H1 (cell line): ENCODE results near the gene SLC7A9. TPM values are rescaled to one million over a fixed set of nuclear protein-coding genes. Genes with fewer than 3 reads are reported as not detected.

Source experiments
- CTCF ChIA-PET: fragments of 300-600 bp; sonication (Branson Sonifier 250); formaldehyde crosslinking; loops from one replicate; lab custom pipeline; 2021; ENCODE audit not compliant: partially characterized antibody; lab: Charles Lee
- POLR2A ChIA-PET: fragments of 300-600 bp; sonication (Branson Sonifier 250); formaldehyde crosslinking; loops from one replicate; lab custom pipeline; 2021; ENCODE audit warnings: inconsistent platforms; ENCODE audit not compliant: partially characterized antibody; lab: Charles Lee
- DNase-seq, 2 experiments: peaks; one replicate each; pipeline versions ENCODE4 v3.0.0 to v3.0.0-alpha.2; 2010 to 2022; ENCODE audit warnings: low spot score in 2 of 2, low read depth in 1 of 2, mixed read lengths in 1 of 2
- FAIRE-seq: peaks from 2 replicates; lab custom pipeline; 2011; peaks lifted over from hg19 to GRCh38; lab: Jason Lieb, UNC
- H2AFZ ChIP-seq: 2 replicates; pipeline ENCODE4 v1.8.1; 2012; ENCODE audit warnings: low read length, inconsistent platforms
- H2AK5ac ChIP-seq: 2 replicates; pipeline ENCODE4 v1.6.1; 2013; ENCODE audit warnings: low read depth, low read length
- H2BK120ac ChIP-seq: replicated peaks from 2 replicates; pipeline ENCODE3; 2013; ENCODE audit warnings: low read depth, low read length, inconsistent platforms
- H2BK12ac ChIP-seq: 2 replicates; pipeline ENCODE4 v1.6.1; 2013; ENCODE audit warnings: low read depth, low read length
- H2BK15ac ChIP-seq: 2 replicates; pipeline ENCODE4 v1.6.1; 2013; ENCODE audit warnings: low read length
- H2BK20ac ChIP-seq: 2 replicates; pipeline ENCODE4 v1.6.1; 2013; ENCODE audit warnings: low read length
- H2BK5ac ChIP-seq: 2 replicates; pipeline ENCODE4 v1.6.1; 2013; ENCODE audit warnings: low read depth, low read length
- H3K14ac ChIP-seq: 2 replicates; pipeline ENCODE4 v1.6.1; 2013; ENCODE audit warnings: inconsistent platforms; ENCODE audit not compliant: insufficient read length
- H3K18ac ChIP-seq: 2 replicates; pipeline ENCODE4 v1.6.1; 2013; ENCODE audit warnings: low read length; ENCODE audit errors: extremely low read depth
- H3K23ac ChIP-seq: 2 replicates; pipeline ENCODE4 v1.6.1; 2013; ENCODE audit warnings: inconsistent platforms; ENCODE audit not compliant: insufficient read length
- H3K23me2 ChIP-seq: 2 replicates; pipeline ENCODE4 v1.6.1; 2013; ENCODE audit warnings: low read depth, low read length
- H3K27ac ChIP-seq: 2 replicates; pipeline ENCODE4 v1.6.1; 2011; ENCODE audit warnings: low read depth, low read length, inconsistent platforms
- H3K27me3 ChIP-seq, 4 experiments: replicated peaks in 1 of 4; 1 replicate in 1 of 4; 2 replicates in 3 of 4; pipeline versions ENCODE4 v1.6.1 to v1.8.1; 2011 to 2013; ENCODE audit warnings: low read length in 3 of 4, mild to moderate bottlenecking in 3 of 4, inconsistent platforms in 2 of 4, mixed read lengths in 2 of 4, moderate library complexity in 1 of 4; ENCODE audit not compliant: control insufficient read depth in 3 of 4, insufficient read depth in 3 of 4; ENCODE audit errors: extremely low read depth in 1 of 4
- H3K36me3 ChIP-seq, 4 experiments: 2 replicates each; pipeline versions ENCODE4 v1.6.1 to v1.8.1; 2011 to 2013; ENCODE audit warnings: mild to moderate bottlenecking in 4 of 4, low read length in 3 of 4, moderate library complexity in 2 of 4, control low read depth in 1 of 4, inconsistent platforms in 1 of 4; ENCODE audit not compliant: insufficient read depth in 4 of 4, control insufficient read depth in 2 of 4
- H3K4ac ChIP-seq: replicated peaks from 2 replicates; pipeline ENCODE3; 2013; ENCODE audit warnings: low read length, low read depth, mixed read lengths, inconsistent platforms; ENCODE audit not compliant: insufficient read length
- H3K4me1 ChIP-seq, 4 experiments: replicated peaks in 1 of 4; 1 replicate in 1 of 4; 2 replicates in 3 of 4; pipeline versions ENCODE4 v1.6.1 to v1.8.1; 2011 to 2013; ENCODE audit warnings: low read length in 3 of 4, inconsistent platforms in 2 of 4, mixed read lengths in 1 of 4; ENCODE audit not compliant: insufficient read depth in 4 of 4, control insufficient read depth in 3 of 4
- H3K4me2 ChIP-seq, 2 experiments: 2 replicates each; pipeline versions ENCODE4 v1.6.1 to v1.8.1; 2011 to 2013; ENCODE audit warnings: low read depth in 2 of 2, low read length in 2 of 2, control low read depth in 1 of 2, inconsistent platforms in 1 of 2, mild to moderate bottlenecking in 1 of 2; ENCODE audit not compliant: insufficient read depth in 1 of 2
- H3K4me3 ChIP-seq, 4 experiments: fragments of 200-600, 300-600 bp in 1 of 4; sonication (generic), shearing (Covaris generic), sonication (Bioruptor Twin) in 1 of 4; 2 replicates each; pipeline versions ENCODE4 v1.5.1 to v1.8.1; 2011 to 2016; ENCODE audit warnings: low read length in 4 of 4, low read depth in 3 of 4, control low read depth in 2 of 4, inconsistent platforms in 2 of 4, mild to moderate bottlenecking in 2 of 4, mixed read lengths in 1 of 4, moderate library complexity in 1 of 4; ENCODE audit not compliant: insufficient read depth in 2 of 4; ENCODE audit errors: extremely low read depth in 1 of 4
- H3K56ac ChIP-seq: replicated peaks from 2 replicates; pipeline ENCODE3; 2013; ENCODE audit warnings: low read depth, mild to moderate bottlenecking, mixed read lengths, low read length, inconsistent platforms; ENCODE audit not compliant: insufficient read length
- H3K79me1 ChIP-seq: 2 replicates; pipeline ENCODE4 v1.6.1; 2013; ENCODE audit warnings: low read depth, low read length, control low read depth
- H3K79me2 ChIP-seq, 2 experiments: 2 replicates each; pipeline versions ENCODE4 v1.6.1 to v1.8.1; 2012 to 2013; ENCODE audit warnings: low read length in 2 of 2, mild to moderate bottlenecking in 2 of 2, inconsistent platforms in 1 of 2; ENCODE audit not compliant: insufficient read depth in 2 of 2, control insufficient read depth in 1 of 2
- H3K9ac ChIP-seq, 4 experiments: replicated peaks in 1 of 4; 1 replicate in 1 of 4; 2 replicates in 3 of 4; pipeline versions ENCODE4 v1.6.1 to v1.8.1; 2011 to 2013; ENCODE audit warnings: low read depth in 3 of 4, low read length in 3 of 4, control low read depth in 2 of 4, mild to moderate bottlenecking in 2 of 4, moderate library complexity in 2 of 4, inconsistent platforms in 1 of 4; ENCODE audit errors: extremely low read depth in 1 of 4
- H3K9me3 ChIP-seq, 2 experiments: 2 replicates each; pipeline versions ENCODE4 v1.6.1 to v1.8.1; 2012 to 2013; ENCODE audit warnings: mild to moderate bottlenecking in 2 of 2, moderate library complexity in 2 of 2, control low read depth in 1 of 2, inconsistent platforms in 1 of 2, low read depth in 1 of 2, low read length in 1 of 2, mixed read lengths in 1 of 2; ENCODE audit not compliant: insufficient read depth in 2 of 2
- H4K20me1 ChIP-seq, 2 experiments: replicated peaks in 1 of 2; 2 replicates each; pipeline versions ENCODE3 to v1.8.1; 2011 to 2013; ENCODE audit warnings: inconsistent platforms in 2 of 2, low read length in 2 of 2, mild to moderate bottlenecking in 1 of 2; ENCODE audit not compliant: insufficient read depth in 2 of 2, control insufficient read depth in 1 of 2
- H4K5ac ChIP-seq: 2 replicates; pipeline ENCODE4 v1.6.1; 2013; ENCODE audit warnings: low read length, low read depth, mixed read lengths, inconsistent platforms; ENCODE audit not compliant: insufficient read length
- H4K8ac ChIP-seq: 2 replicates; pipeline ENCODE4 v1.8.0; 2013; ENCODE audit warnings: mild to moderate bottlenecking, moderate library complexity, low read length, inconsistent platforms; ENCODE audit not compliant: insufficient read depth; ENCODE audit errors: extremely low read depth
- H4K91ac ChIP-seq: replicated peaks from 2 replicates; pipeline ENCODE3; 2013; ENCODE audit warnings: low read length, mixed read lengths, inconsistent platforms; ENCODE audit not compliant: insufficient read length
- CEBPB ChIP-seq: IDR thresholded peaks from 2 replicates; pipeline ENCODE4 v1.6.1; 2012; ENCODE audit warnings: low read depth, low read length
- NRF1 ChIP-seq: IDR thresholded peaks from 2 replicates; pipeline ENCODE4 v1.6.1; 2011; ENCODE audit warnings: mild to moderate bottlenecking, low read depth, low read length, improper control_type of control experiment
- RAD21 ChIP-seq, 2 experiments: IDR thresholded peaks in 1 of 2; conservative IDR thresholded peaks in 1 of 2; 2 replicates each; pipeline ENCODE4 v1.6.1; 2011; ENCODE audit warnings: low read depth in 2 of 2, low read length in 2 of 2, improper control_type of control experiment in 1 of 2, inconsistent platforms in 1 of 2, mild to moderate bottlenecking in 1 of 2, moderate library complexity in 1 of 2
- SP2 ChIP-seq: IDR thresholded peaks from 2 replicates; pipeline ENCODE4 v1.6.1; 2012; ENCODE audit warnings: mild to moderate bottlenecking, low read length, inconsistent platforms
- SRF ChIP-seq: IDR thresholded peaks from 2 replicates; pipeline ENCODE4 v1.6.1; 2011; ENCODE audit warnings: mild to moderate bottlenecking, low read depth, low read length, moderate library complexity
- WGBS, 2 experiments: shearing (Covaris generic) in 1 of 2; methylation state at CpG; one replicate each; pipeline versions ENCODE4 v1.1.6 to v1.1.7; 2013 to 2015; ENCODE audit warnings: low lambda C conversion rate in 2 of 2, mixed read lengths in 2 of 2, inconsistent platforms in 1 of 2, low coverage in 1 of 2, missing lambda C conversion rate in 1 of 2; ENCODE audit not compliant: insufficient replicate concordance in 2 of 2, insufficient coverage in 1 of 2, insufficient read length in 1 of 2; ENCODE audit errors: extremely low coverage in 1 of 2, missing lambda C conversion rate in 1 of 2; 5-methylcytosine and 5-hydroxymethylcytosine counted together
- polyA plus RNA-seq, 7 experiments: library from polyadenylated mRNA; depleted of rRNA in 3 of 7; stranded (reverse) in 5 of 7; unstranded in 2 of 7; fragments of >200 nt in 5 of 7; fragments of 200-250 nt in 2 of 7; gene quantifications; 1 replicate in 5 of 7; 2 replicates in 1 of 7; 4 replicates in 1 of 7; pipeline versions ENCODE4 v1.2.1 to v1.2.3, GENCODE V29; 2011 to 2013; ENCODE audit warnings: missing spikeins in 2 of 7, mixed read lengths in 2 of 7
- total RNA-seq: library from RNA; stranded (reverse); fragmentation: NEBNext Ultra II Directional; extraction: Animal tissue kit (Norgen Biotek cat#: 25700); gene quantifications from 2 replicates; pipeline ENCODE4 v1.2.1, GENCODE V29; 2021

SLC7A9 gene
- total and polyA plus RNA-seq, 2 of the 8 experiments (the other 6 are each of a cell fraction or from before 2014, with no cell fraction given) = 0.15 TPM; not detected in 1

- H3K79me2 ChIP-seq = no peaks in the 10 kb centered on the region
- no peak overlapping the region for H3K9ac ChIP-seq
- POLR2A ChIA-PET = no interaction called here
- H2BK12ac ChIP-seq = no peak overlapping the region
- H3K36me3 ChIP-seq = no peaks in the 10 kb centered on the region
- no peak overlapping the region for H2AFZ ChIP-seq
- H3K4me1 ChIP-seq = no peaks in the 10 kb centered on the region; a peak in 1 of 7 replicates
- H3K18ac ChIP-seq = no peak overlapping the region
- DNase-seq (no peak), FAIRE-seq (no peak)
- H3K4me2 ChIP-seq = no peak overlapping the region
- H4K20me1 ChIP-seq = no peaks in the 10 kb centered on the region
- H3K9me3 ChIP-seq = no peaks in the 10 kb centered on the region
- no peak overlapping the region for H3K4ac ChIP-seq
- H2BK20ac ChIP-seq = no peak overlapping the region
- H2BK5ac ChIP-seq = no peak overlapping the region
- H3K79me1 ChIP-seq = no peaks in the 10 kb centered on the region
- H3K23ac ChIP-seq = no peak overlapping the region
- no peak overlapping the region for H2BK15ac ChIP-seq
- CTCF ChIA-PET = interaction anchor here (1.0 to 1.2 kb wide), 2 partner anchors 9 to 14 kb away, joined by 3 read pairs; no protein-coding TSS in a partner anchor
- no peak overlapping the region for H2BK120ac ChIP-seq
- no peak overlapping the region for H3K56ac ChIP-seq
- no peaks in the 10 kb centered on the region for H3K27me3 ChIP-seq
- 95% methylated on average over 14 of the region's 14 CpGs; no CpG with 5 or more reads in 1 of the 2 experiments for WGBS, 2 experiments
- H2AK5ac ChIP-seq = no peak overlapping the region
- no peak overlapping the region for H4K5ac ChIP-seq
- no peak overlapping the region for H3K4me3 ChIP-seq
- no peak overlapping the region for H3K14ac ChIP-seq
- no peaks in the 10 kb centered on the region for H3K23me2 ChIP-seq
- H4K8ac ChIP-seq = no peak overlapping the region
- no peak overlapping the region for H4K91ac ChIP-seq
- H3K27ac ChIP-seq = no peak overlapping the region
- TF ChIP-seq CEBPB (no peak), SP2 (no peak), SRF (no peak), RAD21 (IDR thresholded peaks at IDR 0.05 in 1 of 2, conservative IDR thresholded peaks at IDR 0.05 in 1 of 2; ENCODE audit: low read depth in 2 of 2, low read length in 2 of 2) (no peak), NRF1 (no peak)
Measured at GRCh38 chr19:32862741-32863140, 6.8 kb downstream of the SLC7A9 start.
